Measurements from ENCODE around the gene GTSF1L. TPM values are rescaled to one million over a fixed set of nuclear protein-coding genes. Genes with fewer than 3 reads are reported as not detected.

GTSF1L gene
- total RNA-seq, 1 experiment from 2014 or later: not detected

- TF ChIP-seq, protein P1, sequence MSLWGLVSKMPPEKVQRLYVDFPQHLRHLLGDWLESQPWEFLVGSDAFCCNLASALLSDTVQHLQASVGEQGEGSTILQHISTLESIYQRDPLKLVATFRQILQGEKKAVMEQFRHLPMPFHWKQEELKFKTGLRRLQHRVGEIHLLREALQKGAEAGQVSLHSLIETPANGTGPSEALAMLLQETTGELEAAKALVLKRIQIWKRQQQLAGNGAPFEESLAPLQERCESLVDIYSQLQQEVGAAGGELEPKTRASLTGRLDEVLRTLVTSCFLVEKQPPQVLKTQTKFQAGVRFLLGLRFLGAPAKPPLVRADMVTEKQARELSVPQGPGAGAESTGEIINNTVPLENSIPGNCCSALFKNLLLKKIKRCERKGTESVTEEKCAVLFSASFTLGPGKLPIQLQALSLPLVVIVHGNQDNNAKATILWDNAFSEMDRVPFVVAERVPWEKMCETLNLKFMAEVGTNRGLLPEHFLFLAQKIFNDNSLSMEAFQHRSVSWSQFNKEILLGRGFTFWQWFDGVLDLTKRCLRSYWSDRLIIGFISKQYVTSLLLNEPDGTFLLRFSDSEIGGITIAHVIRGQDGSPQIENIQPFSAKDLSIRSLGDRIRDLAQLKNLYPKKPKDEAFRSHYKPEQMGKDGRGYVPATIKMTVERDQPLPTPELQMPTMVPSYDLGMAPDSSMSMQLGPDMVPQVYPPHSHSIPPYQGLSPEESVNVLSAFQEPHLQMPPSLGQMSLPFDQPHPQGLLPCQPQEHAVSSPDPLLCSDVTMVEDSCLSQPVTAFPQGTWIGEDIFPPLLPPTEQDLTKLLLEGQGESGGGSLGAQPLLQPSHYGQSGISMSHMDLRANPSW (CRISPR knock-in tag; conservative IDR thresholded peaks at IDR 0.05; ENCODE audit: low read depth): no peak
- TF ChIP-seq ESRRA (CRISPR knock-in tag; IDR thresholded peaks at IDR 0.05; ENCODE audit: borderline replicate concordance) (no peak), ZNF416 (CRISPR knock-in tag; IDR thresholded peaks at IDR 0.05) (no peak), E2F1 (CRISPR knock-in tag; IDR thresholded peaks at IDR 0.05) (no peak), FOXJ3 (CRISPR knock-in tag; IDR thresholded peaks at IDR 0.05; ENCODE audit: borderline replicate concordance) (no peak), SMAD3 (CRISPR knock-in tag; IDR thresholded peaks at IDR 0.05; ENCODE audit: borderline replicate concordance) (no peak)
- TF ChIP-seq, protein P2, sequence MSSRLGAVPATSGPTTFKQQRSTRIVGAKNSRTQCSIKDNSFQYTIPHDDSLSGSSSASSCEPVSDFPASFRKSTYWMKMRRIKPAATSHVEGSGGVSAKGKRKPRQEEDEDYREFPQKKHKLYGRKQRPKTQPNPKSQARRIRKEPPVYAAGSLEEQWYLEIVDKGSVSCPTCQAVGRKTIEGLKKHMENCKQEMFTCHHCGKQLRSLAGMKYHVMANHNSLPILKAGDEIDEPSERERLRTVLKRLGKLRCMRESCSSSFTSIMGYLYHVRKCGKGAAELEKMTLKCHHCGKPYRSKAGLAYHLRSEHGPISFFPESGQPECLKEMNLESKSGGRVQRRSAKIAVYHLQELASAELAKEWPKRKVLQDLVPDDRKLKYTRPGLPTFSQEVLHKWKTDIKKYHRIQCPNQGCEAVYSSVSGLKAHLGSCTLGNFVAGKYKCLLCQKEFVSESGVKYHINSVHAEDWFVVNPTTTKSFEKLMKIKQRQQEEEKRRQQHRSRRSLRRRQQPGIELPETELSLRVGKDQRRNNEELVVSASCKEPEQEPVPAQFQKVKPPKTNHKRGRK (CRISPR knock-in tag; IDR thresholded peaks at IDR 0.05; ENCODE audit: borderline replicate concordance): no peak
- TF ChIP-seq, protein P3, sequence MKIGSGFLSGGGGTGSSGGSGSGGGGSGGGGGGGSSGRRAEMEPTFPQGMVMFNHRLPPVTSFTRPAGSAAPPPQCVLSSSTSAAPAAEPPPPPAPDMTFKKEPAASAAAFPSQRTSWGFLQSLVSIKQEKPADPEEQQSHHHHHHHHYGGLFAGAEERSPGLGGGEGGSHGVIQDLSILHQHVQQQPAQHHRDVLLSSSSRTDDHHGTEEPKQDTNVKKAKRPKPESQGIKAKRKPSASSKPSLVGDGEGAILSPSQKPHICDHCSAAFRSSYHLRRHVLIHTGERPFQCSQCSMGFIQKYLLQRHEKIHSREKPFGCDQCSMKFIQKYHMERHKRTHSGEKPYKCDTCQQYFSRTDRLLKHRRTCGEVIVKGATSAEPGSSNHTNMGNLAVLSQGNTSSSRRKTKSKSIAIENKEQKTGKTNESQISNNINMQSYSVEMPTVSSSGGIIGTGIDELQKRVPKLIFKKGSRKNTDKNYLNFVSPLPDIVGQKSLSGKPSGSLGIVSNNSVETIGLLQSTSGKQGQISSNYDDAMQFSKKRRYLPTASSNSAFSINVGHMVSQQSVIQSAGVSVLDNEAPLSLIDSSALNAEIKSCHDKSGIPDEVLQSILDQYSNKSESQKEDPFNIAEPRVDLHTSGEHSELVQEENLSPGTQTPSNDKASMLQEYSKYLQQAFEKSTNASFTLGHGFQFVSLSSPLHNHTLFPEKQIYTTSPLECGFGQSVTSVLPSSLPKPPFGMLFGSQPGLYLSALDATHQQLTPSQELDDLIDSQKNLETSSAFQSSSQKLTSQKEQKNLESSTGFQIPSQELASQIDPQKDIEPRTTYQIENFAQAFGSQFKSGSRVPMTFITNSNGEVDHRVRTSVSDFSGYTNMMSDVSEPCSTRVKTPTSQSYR (CRISPR knock-in tag; IDR thresholded peaks at IDR 0.05): no peak
Observed at GRCh38 chr20:43710370-43711044, 16.3 kb downstream of the GTSF1L start (continued).

GRCh38 chr20:43702502-43702901 is 24.3 kb downstream of the GTSF1L start:
- ATAC-seq (no peak), DNase-seq (ENCODE audit: low spot score) (no peak)
- peaks cover 61% of the 10 kb centered on the region for H3K36me3 Mint-ChIP-seq
- H3K27me3 Mint-ChIP-seq (ENCODE audit: low read depth): no peaks in the 10 kb centered on the region
- no peaks in the 10 kb centered on the region for H3K9me3 Mint-ChIP-seq
- H3K4me1 Mint-ChIP-seq: no peaks in the 10 kb centered on the region
- no peak for TF ChIP-seq E2F1 (CRISPR knock-in tag; IDR thresholded peaks at IDR 0.05)
- TF ChIP-seq TP53 (CRISPR knock-in tag; IDR thresholded peaks at IDR 0.05): no peak
- no peak for TF ChIP-seq ATF3 (CRISPR knock-in tag; conservative IDR thresholded peaks at IDR 0.05)
- CTCF ChIA-PET: no interaction called here
- no peak overlapping the region for H3K4me3 Mint-ChIP-seq
- POLR2A ChIA-PET: no interaction called here
- H3K27ac Mint-ChIP-seq: no peak overlapping the region

- H3K4me3 Mint-ChIP-seq: no peak overlapping the region
- POLR2A ChIA-PET: no interaction called here
- ATAC-seq (no peak), DNase-seq (ENCODE audit: low spot score) (no peak)
- H3K27ac Mint-ChIP-seq: no peak overlapping the region
- no peaks in the 10 kb centered on the region for H3K27me3 Mint-ChIP-seq (ENCODE audit: low read depth)
- peaks cover 58% of the 10 kb centered on the region for H3K36me3 Mint-ChIP-seq
- CTCF ChIA-PET: no interaction called here
- no peaks in the 10 kb centered on the region for H3K4me1 Mint-ChIP-seq
- no peaks in the 10 kb centered on the region for H3K9me3 Mint-ChIP-seq
- TF ChIP-seq PRRX2 (CRISPR knock-in tag; IDR thresholded peaks at IDR 0.05) (no peak), ZNF121 (CRISPR knock-in tag; IDR thresholded peaks at IDR 0.05) (no peak), ETV6 (CRISPR knock-in tag; IDR thresholded peaks at IDR 0.05) (no peak), TP53 (CRISPR knock-in tag; IDR thresholded peaks at IDR 0.05) (no peak), ZNF671 (CRISPR knock-in tag; IDR thresholded peaks at IDR 0.05) (no peak), ZNF423 (CRISPR knock-in tag; IDR thresholded peaks at IDR 0.05) (no peak), ELF4 (CRISPR knock-in tag; IDR thresholded peaks at IDR 0.05; ENCODE audit: low read depth) (no peak)
- TF ChIP-seq, protein P4, sequence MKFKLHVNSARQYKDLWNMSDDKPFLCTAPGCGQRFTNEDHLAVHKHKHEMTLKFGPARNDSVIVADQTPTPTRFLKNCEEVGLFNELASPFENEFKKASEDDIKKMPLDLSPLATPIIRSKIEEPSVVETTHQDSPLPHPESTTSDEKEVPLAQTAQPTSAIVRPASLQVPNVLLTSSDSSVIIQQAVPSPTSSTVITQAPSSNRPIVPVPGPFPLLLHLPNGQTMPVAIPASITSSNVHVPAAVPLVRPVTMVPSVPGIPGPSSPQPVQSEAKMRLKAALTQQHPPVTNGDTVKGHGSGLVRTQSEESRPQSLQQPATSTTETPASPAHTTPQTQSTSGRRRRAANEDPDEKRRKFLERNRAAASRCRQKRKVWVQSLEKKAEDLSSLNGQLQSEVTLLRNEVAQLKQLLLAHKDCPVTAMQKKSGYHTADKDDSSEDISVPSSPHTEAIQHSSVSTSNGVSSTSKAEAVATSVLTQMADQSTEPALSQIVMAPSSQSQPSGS (CRISPR knock-in tag; IDR thresholded peaks at IDR 0.05; ENCODE audit: borderline replicate concordance, low read depth): no peak
- TF ChIP-seq, protein P1 (CRISPR knock-in tag; conservative IDR thresholded peaks at IDR 0.05; ENCODE audit: low read depth): no peak
Observed at GRCh38 chr20:43700627-43701026, 26.2 kb downstream of the GTSF1L start.
